ENCODE data around the gene COMMD8. TPM values are rescaled to one million over a fixed set of nuclear protein-coding genes. Genes with fewer than 3 reads are reported as not detected.

COMMD8 gene
- total and polyA plus RNA-seq, 11 donors: 4.6 to 27.9 (median 18.4) TPM

DNA sequence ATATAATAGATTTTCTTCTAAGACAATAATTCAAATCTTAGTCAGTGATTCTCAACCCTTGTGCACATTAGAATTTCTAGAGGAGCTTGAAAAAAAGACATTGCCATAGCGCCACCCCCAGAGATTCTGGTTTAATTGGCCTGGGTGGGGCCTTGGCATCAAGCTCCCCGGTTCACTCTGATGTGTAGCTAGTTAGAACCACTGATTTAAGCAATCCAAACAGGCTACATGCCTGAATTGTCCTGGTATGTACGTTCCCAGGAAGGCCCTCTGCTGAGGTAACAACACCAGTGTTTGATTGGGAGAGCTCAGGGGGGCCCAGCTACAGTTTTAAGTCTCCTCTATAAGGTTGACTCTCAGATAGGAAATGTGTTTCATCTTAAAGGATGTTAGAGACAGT is 20.2 kb upstream of the COMMD8 start:
- peaks cover 0 to 31% (median 11%) of the 10 kb centered on the region in 12 donors for H3K4me1 ChIP-seq
- no peaks in the 10 kb centered on the region for H3K27me3 ChIP-seq
- no peak for ATAC-seq
- 85 to 90% (median 86%) methylated on average over 3 of the region's 3 CpGs for WGBS, 4 donors
- H3K9me3 ChIP-seq: peaks cover 0 to 3% (median 0%) of the 10 kb centered on the region in 12 donors
- peak overlapping the region in 3 of 12 donors; percentile 88 to 94 (median 92) for H3K27ac ChIP-seq
- no peak overlapping the region for H3K4me3 ChIP-seq
- DNase-seq: no peak
- TF ChIP-seq, protein P1, sequence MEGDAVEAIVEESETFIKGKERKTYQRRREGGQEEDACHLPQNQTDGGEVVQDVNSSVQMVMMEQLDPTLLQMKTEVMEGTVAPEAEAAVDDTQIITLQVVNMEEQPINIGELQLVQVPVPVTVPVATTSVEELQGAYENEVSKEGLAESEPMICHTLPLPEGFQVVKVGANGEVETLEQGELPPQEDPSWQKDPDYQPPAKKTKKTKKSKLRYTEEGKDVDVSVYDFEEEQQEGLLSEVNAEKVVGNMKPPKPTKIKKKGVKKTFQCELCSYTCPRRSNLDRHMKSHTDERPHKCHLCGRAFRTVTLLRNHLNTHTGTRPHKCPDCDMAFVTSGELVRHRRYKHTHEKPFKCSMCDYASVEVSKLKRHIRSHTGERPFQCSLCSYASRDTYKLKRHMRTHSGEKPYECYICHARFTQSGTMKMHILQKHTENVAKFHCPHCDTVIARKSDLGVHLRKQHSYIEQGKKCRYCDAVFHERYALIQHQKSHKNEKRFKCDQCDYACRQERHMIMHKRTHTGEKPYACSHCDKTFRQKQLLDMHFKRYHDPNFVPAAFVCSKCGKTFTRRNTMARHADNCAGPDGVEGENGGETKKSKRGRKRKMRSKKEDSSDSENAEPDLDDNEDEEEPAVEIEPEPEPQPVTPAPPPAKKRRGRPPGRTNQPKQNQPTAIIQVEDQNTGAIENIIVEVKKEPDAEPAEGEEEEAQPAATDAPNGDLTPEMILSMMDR (IDR thresholded peaks at IDR 0.05): no peak
- TF ChIP-seq POLR2A (IDR thresholded peaks at IDR 0.05): no peak
- intact Hi-C loops (cut with DNase I): loop anchor here in 4 of 10 donors (2.0 to 10.0 kb wide), 3 partner anchors 21 to 431 kb away; partner anchors contain the start of genes NFXL1 (in 3 of the 4) and COMMD8 (in 2 of the 4)
- H3K36me3 ChIP-seq: no peaks in the 10 kb centered on the region

DNA sequence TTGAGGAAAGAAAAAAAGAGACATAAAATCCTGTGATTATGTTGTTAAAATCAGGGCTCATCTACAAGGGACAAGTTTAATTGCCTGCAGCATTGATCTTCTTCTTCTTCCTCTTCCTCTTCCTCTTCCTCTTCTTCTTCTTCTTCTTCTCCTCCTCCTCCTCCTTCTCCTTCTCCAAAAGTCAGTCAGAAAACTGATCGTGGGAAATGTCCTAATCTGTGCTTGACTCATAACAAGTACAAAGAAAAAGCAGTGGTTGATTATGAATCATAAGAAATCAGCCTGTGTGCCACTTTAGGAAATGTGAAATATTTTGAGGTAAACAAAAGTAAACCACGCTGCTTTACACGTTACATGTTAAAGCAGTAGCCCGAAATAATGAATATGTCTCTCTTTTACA is 18.8 kb upstream of the COMMD8 start:
- Histone ChIP-seq H3K9me3 (no peaks in the 10 kb centered on the region), H3K4me1 (peaks cover 0 to 26% (median 7%) of the 10 kb centered on the region in 12 donors), H3K27ac (no peak overlapping the region), H3K27me3 (no peaks in the 10 kb centered on the region), H3K4me3 (no peak overlapping the region), H3K36me3 (no peaks in the 10 kb centered on the region)
- ATAC-seq (no peak), DNase-seq (no peak)
- TF ChIP-seq, protein P1 (IDR thresholded peaks at IDR 0.05): no peak
- no peak for TF ChIP-seq POLR2A (IDR thresholded peaks at IDR 0.05)
- WGBS, 4 donors: 75 to 83% (median 81%) methylated on average over 4 of the region's 4 CpGs
- intact Hi-C loops (cut with DNase I): loop anchor here in 4 of 10 donors (10.0 kb wide), 2 partner anchors 82 to 432 kb away; partner anchors contain the start of gene NFXL1 (in 3 of the 4)

DNA sequence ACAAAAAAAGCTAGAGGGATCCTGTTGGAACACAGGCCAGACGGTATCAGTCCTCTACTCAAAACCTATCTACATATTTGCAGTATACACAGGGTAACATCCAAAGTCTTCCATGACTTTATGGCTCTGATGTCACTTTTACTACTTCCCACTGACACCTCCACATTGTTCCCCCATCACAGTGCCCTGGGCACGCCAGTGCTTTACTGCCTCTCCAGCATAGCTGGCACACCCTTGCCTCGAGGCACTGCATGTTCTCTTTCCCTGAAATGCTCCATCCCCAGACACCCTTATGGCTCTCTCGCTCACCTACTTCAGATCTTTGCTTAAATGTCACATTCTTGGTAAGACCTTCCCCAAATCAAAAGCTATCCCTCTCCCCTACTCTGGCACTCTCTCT is 15.3 kb upstream of the COMMD8 start:
- WGBS, 4 donors: 89 to 96% (median 92%) methylated on average over 4 of the region's 4 CpGs
- ATAC-seq: no peak
- H3K9me3 ChIP-seq: no peaks in the 10 kb centered on the region

DNA sequence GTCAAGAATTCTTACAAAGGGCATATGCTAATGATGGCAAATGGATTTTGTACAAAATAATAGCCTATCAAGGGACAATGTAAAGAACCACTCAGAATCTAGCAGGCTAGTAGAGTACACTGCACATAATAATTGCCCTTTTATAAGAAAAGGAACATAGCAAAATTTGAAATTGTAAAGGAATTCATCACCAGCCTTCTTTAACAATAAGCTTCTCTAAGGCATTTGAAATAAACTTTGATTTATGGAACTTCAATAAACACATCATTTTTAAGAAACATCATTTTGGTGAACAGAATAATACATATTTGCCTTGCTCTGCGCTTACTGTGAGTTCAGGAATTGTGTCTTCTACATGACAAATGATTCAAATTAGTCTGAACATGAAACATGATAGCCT is 11.9 kb upstream of the COMMD8 start:
- Histone ChIP-seq H3K4me3 (no peak overlapping the region), H3K9me3 (no peaks in the 10 kb centered on the region), H3K36me3 (no peaks in the 10 kb centered on the region), H3K27ac (no peak overlapping the region), H3K4me1 (no peaks in the 10 kb centered on the region), H3K27me3 (no peaks in the 10 kb centered on the region)
- 90 to 95% (median 92%) methylated on average over 1 of the region's 1 CpG for WGBS, 4 donors
- TF ChIP-seq, protein P1 (IDR thresholded peaks at IDR 0.05): no peak
- no peak for TF ChIP-seq POLR2A (IDR thresholded peaks at IDR 0.05)
- intact Hi-C loops (cut with DNase I): loop anchor here in 1 of 10 donors (5.0 kb wide), 1 partner anchor 92 kb away; no protein-coding TSS in a partner anchor
- no peak for DNase-seq
- ATAC-seq: no peak

More for the DNA sequence above, 15.3 kb upstream of the COMMD8 start:
- no peak overlapping the region for H3K27ac ChIP-seq
- TF ChIP-seq, protein P1 (IDR thresholded peaks at IDR 0.05): no peak
- no peak for TF ChIP-seq POLR2A (IDR thresholded peaks at IDR 0.05)
- no peak overlapping the region for H3K4me3 ChIP-seq
- no peaks in the 10 kb centered on the region for H3K27me3 ChIP-seq
- intact Hi-C loops (cut with DNase I): loop anchor here in 1 of 10 donors (5.0 kb wide), 1 partner anchor 88 kb away; no protein-coding TSS in a partner anchor
- H3K4me1 ChIP-seq: peaks cover 0 to 13% (median 0%) of the 10 kb centered on the region in 12 donors
- no peak for DNase-seq
- H3K36me3 ChIP-seq: no peaks in the 10 kb centered on the region

Measured in heart left ventricle (tissue), 16 donors.